Measurements from ENCODE around the gene AGPAT3. TPM values are rescaled to one million over a fixed set of nuclear protein-coding genes. Genes with fewer than 3 reads are reported as not detected.

AGPAT3 gene
- total RNA-seq, 1 donor = 47.4 TPM

DNA sequence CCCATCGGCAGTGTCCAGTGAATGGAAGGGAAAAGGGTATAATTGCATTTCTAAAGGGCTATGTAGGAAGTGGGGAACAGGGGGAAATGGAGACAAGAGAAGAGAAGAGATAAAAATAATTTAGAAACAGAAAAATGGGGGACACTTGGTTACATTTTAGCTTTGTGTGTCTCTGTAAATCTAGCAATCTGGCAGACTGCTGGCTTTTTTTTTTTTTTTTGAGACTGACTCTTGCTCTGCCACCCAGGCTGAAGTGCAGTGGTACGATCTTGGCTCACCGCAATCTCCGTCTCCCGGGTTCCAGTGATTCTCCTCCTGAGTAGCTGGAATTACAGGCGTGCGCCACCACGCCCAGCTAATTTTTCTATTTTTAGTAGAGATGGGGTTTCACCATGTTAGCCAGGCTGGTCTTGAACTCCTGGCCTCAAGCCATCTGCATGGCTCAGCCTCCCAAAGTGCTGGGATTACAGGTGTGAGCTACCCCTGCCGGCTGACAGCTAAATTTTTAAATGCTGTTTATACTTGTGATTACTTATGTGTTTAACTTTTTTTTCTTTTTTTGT, 53.4 kb downstream of the AGPAT3 start:
- H3K4me1 ChIP-seq (ENCODE audit: insufficient read depth, low read length) = peaks cover 11% of the 10 kb centered on the region
- no peaks in the 10 kb centered on the region for H3K36me3 ChIP-seq (ENCODE audit: insufficient read depth, low read length)
- no peaks in the 10 kb centered on the region for H3K27me3 ChIP-seq (ENCODE audit: insufficient read depth, low read length)
- H3K9me3 ChIP-seq (ENCODE audit: low read depth, low read length) = no peaks in the 10 kb centered on the region
- H3K27ac ChIP-seq (ENCODE audit: low read depth, low read length) = no peak overlapping the region
- H3K4me3 ChIP-seq (ENCODE audit: insufficient read depth, low read length) = no peak overlapping the region
- peaks cover 74% of the 10 kb centered on the region for H3K79me2 ChIP-seq (ENCODE audit: insufficient read depth, low read length)
- no peak overlapping the region for H3K4me2 ChIP-seq (ENCODE audit: insufficient read depth, low read length)
- DNase-seq (ENCODE audit: insufficient read length, low spot score, missing footprints) = peak; percentile 23
- peaks cover 67% of the 10 kb centered on the region for H4K20me1 ChIP-seq (ENCODE audit: insufficient read depth, low read length)
- no peak overlapping the region for H2AFZ ChIP-seq (ENCODE audit: low read length)
- TF ChIP-seq, protein P1, sequence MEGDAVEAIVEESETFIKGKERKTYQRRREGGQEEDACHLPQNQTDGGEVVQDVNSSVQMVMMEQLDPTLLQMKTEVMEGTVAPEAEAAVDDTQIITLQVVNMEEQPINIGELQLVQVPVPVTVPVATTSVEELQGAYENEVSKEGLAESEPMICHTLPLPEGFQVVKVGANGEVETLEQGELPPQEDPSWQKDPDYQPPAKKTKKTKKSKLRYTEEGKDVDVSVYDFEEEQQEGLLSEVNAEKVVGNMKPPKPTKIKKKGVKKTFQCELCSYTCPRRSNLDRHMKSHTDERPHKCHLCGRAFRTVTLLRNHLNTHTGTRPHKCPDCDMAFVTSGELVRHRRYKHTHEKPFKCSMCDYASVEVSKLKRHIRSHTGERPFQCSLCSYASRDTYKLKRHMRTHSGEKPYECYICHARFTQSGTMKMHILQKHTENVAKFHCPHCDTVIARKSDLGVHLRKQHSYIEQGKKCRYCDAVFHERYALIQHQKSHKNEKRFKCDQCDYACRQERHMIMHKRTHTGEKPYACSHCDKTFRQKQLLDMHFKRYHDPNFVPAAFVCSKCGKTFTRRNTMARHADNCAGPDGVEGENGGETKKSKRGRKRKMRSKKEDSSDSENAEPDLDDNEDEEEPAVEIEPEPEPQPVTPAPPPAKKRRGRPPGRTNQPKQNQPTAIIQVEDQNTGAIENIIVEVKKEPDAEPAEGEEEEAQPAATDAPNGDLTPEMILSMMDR (IDR thresholded peaks at IDR 0.05; ENCODE audit: extremely low read depth, low read depth, low read length) = no peak

DNA sequence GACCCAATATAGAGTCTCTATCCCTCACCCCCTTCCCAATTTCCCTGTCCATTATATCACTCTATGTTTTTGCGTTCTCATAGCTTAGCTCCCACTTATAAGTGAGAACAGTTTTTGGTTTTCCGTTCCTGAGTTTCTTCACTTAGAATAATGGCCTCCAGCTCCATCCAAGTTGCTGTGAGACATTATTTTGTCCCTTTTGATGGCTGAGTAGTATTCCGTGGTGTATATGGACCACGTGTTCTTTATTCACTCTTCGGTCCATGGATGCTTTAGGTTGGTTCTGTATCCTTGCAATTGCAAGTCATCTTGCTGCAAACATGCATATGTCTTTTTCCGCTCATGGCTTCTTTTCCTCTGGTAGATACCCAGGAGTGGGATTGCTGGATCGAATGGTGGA, 54.3 kb downstream of the AGPAT3 start:
- H3K36me3 ChIP-seq (ENCODE audit: insufficient read depth, low read length) = no peaks in the 10 kb centered on the region
- peaks cover 12% of the 10 kb centered on the region for H3K4me1 ChIP-seq (ENCODE audit: insufficient read depth, low read length)
- H3K27me3 ChIP-seq (ENCODE audit: insufficient read depth, low read length) = no peaks in the 10 kb centered on the region
- TF ChIP-seq, protein P1 (IDR thresholded peaks at IDR 0.05; ENCODE audit: extremely low read depth, low read depth, low read length) = no peak
- peaks cover 67% of the 10 kb centered on the region for H4K20me1 ChIP-seq (ENCODE audit: insufficient read depth, low read length)
- no peaks in the 10 kb centered on the region for H3K9me3 ChIP-seq (ENCODE audit: low read depth, low read length)
- H2AFZ ChIP-seq (ENCODE audit: low read length) = no peak overlapping the region
- DNase-seq (ENCODE audit: insufficient read length, low spot score, missing footprints) = no peak
- peaks cover 73% of the 10 kb centered on the region for H3K79me2 ChIP-seq (ENCODE audit: insufficient read depth, low read length)
- H3K4me3 ChIP-seq (ENCODE audit: insufficient read depth, low read length) = no peak overlapping the region
- H3K27ac ChIP-seq (ENCODE audit: low read depth, low read length) = no peak overlapping the region
- no peak overlapping the region for H3K4me2 ChIP-seq (ENCODE audit: insufficient read depth, low read length)

DNA sequence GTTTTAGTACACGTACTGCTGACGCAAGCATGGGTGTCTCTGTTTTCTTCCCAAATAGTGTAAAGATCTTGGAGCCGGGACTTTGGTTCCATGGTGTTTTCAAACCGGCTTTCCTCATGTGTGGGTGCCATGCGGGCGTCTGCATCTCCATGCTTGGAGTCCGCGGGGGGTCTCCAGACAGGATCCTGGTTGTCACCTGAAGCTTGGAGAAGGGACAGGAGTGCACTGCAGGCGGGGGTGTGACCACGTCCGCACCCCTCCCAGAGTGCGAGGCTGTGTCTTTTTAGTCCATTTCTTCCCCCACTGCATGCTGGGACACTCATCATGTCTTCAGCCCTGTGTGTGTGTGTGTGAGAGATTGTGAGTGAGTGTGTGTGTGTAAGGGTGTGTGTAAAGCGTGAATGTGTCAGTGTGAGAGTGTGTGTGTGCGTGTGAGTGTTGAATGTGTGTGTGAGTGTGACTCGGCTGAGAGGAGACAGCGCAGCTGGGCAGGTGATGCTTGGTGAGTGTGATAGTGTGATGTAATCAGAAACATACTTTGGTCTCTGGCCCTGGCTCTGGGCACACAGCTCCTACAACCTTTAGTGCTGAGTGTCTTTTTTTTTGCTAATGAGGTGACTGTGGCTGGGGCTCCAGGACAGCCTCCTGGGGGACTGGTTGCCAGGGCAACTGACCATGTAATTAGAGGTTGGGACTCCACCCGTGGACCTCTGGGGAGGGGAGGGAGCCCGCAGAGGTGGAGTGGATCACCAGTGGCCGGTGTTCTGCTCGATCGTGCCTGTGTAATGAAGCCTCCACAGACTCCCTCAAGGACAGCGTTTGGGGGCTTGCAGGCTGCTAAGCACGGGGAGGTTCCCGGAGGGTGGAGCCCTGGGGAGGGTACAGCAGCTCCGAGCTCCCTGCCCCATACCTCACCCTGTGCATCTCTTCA, 55.1 kb downstream of the AGPAT3 start:
- Histone ChIP-seq H3K27ac (ENCODE audit: low read depth, low read length) (no peak overlapping the region), H3K79me2 (ENCODE audit: insufficient read depth, low read length) (peaks cover 80% of the 10 kb centered on the region), H4K20me1 (ENCODE audit: insufficient read depth, low read length) (peaks cover 74% of the 10 kb centered on the region), H3K4me2 (ENCODE audit: insufficient read depth, low read length) (no peak overlapping the region), H3K9me3 (ENCODE audit: low read depth, low read length) (no peaks in the 10 kb centered on the region), H2AFZ (ENCODE audit: low read length) (no peak overlapping the region), H3K36me3 (ENCODE audit: insufficient read depth, low read length) (no peaks in the 10 kb centered on the region), H3K4me1 (ENCODE audit: insufficient read depth, low read length) (peaks cover 12% of the 10 kb centered on the region), H3K27me3 (ENCODE audit: insufficient read depth, low read length) (no peaks in the 10 kb centered on the region), H3K4me3 (ENCODE audit: insufficient read depth, low read length) (no peak overlapping the region)
- peak; percentile 57 for DNase-seq (ENCODE audit: insufficient read length, low spot score, missing footprints)
- TF ChIP-seq, protein P1 (IDR thresholded peaks at IDR 0.05; ENCODE audit: extremely low read depth, low read depth, low read length) = no peak

DNA sequence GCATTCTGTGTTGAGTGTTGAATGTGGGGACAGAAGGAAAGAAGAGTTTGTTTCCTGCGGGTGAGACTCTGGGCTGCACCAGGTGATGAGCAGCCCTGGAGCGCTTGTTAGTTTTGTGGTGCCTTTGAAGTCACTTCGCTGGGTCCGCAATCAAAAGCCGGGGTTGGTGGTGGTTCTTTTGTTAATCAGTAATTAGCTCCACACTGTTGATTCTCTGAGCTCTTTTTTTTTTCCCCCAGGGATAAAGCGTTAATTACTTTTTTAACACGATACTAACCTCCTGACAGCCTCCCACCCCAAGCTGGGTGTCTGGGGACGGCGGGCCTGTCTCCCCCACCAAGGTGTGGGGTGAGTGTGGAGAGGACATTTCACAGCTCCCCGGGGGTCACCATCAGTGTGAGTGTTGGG, 56.6 kb downstream of the AGPAT3 start:
- peaks cover 82% of the 10 kb centered on the region for H3K79me2 ChIP-seq (ENCODE audit: insufficient read depth, low read length)
- H3K4me1 ChIP-seq (ENCODE audit: insufficient read depth, low read length) = peaks cover 6% of the 10 kb centered on the region
- H3K4me3 ChIP-seq (ENCODE audit: insufficient read depth, low read length) = no peak overlapping the region
- TF ChIP-seq, protein P1 (IDR thresholded peaks at IDR 0.05; ENCODE audit: extremely low read depth, low read depth, low read length) = no peak
- no peaks in the 10 kb centered on the region for H3K36me3 ChIP-seq (ENCODE audit: insufficient read depth, low read length)
- H3K4me2 ChIP-seq (ENCODE audit: insufficient read depth, low read length) = no peak overlapping the region
- no peak overlapping the region for H3K27ac ChIP-seq (ENCODE audit: low read depth, low read length)
- no peaks in the 10 kb centered on the region for H3K27me3 ChIP-seq (ENCODE audit: insufficient read depth, low read length)
- peaks cover 76% of the 10 kb centered on the region for H4K20me1 ChIP-seq (ENCODE audit: insufficient read depth, low read length)
- DNase-seq (ENCODE audit: insufficient read length, low spot score, missing footprints) = no peak
- no peaks in the 10 kb centered on the region for H3K9me3 ChIP-seq (ENCODE audit: low read depth, low read length)
- no peak overlapping the region for H2AFZ ChIP-seq (ENCODE audit: low read length)

Measured in osteoblast (primary cell).